Stimulated activated CD4-positive, alpha-beta T cell treated with anti-CD3 and anti-CD28 coated beads, Interleukin-4, amount 100 ng/mL, for 48 hours (primary cell): Measurements from ENCODE around the gene ZNF280B.
"Not testable (repeated sequence)": the region's sequence is repeated elsewhere in the genome, so short reads cannot be mapped to it uniquely, and the experiment has no call there.

Source experiments
- DNase-seq, 2 donors: peaks; one replicate each; pipeline ENCODE4 v3.0.0-alpha.2; 2020; ENCODE audit warnings: low read depth in 2 of 2

Gene ZNF280B

DNA sequence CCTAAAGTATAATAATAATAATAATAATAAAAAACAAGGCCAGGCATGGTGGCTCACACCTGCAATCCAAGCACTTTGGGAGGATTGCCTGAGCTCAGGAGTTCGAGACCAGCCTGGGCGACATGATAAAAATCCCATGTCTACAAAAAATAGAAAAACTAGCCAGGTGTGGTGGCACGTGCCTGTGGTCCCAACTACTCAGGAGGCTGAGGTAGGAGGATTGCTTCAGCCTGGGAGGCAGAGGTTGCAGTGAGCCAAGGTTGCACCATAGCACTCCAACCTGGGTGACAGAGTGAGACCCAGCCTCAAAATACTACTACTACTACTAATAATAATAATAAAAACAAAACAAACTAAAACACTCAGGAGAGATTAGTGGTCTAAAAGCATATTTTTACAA, 27.1 kb upstream of the ZNF280B start:
- no peak for DNase-seq

DNA sequence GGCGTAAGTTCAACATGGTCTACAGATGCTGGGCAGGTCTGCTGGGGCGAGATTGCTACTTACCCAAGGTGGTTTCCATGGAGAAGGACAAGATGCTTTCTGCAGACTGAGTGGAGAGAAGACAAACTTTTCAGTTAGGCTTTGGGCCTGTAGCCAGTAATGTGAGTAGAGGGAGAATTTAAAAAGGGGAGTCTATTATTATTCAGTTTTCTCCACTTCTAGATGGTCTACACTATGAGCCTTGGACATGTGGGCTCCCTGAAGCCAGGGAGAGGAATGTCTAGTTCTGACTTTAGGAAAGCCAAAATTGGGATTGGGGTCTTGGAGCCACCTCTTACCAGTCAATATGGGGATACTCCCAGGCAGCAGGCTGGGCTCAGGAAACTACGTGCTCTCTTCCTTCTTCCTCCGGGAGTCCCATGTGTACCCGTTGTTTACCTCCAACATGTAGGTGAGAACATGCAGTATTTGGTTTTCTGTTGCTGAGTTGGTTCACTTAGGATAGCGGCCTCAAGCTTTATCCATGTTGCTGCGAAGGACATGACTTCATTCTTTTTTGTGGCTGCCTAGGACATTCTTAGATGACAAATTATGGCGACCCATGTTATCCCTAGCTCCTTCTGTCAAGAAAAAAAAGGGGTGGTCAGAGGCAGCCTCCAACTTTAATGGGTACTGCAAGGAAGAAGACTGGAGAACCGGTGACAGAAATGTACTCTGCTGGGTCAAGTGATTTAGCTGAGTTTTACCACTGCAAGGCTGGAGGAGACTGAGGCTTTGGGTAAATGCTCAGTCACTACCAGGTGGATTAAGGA, 26.3 kb upstream of the ZNF280B start:
- no peak for DNase-seq

GRCh38 chr22:22533863-22534262, 25.3 kb upstream of the ZNF280B start:
- DNase-seq: no peak

DNA sequence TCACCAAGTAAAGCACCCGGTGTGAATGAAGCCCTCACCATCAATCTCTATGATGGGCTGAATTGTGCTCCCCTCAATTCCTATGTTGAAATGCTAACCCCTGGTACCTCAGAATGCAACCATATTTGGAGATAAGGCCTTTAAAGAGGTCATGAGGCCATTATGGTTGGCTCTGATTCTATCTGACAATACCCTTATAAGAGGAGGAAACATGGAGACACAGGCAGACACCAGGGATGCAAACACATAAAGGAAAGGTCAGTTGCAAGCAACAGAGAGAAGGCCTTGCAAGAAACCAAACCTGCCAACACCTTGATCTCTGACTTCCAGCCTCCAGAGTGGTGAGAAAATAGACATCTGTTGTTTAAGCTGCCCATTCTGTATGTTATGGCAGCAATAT, 24.9 kb upstream of the ZNF280B start:
- no peak for DNase-seq

- not testable (repeated sequence) for DNase-seq
Observed at GRCh38 chr22:22532547-22533071, 24.1 kb upstream of the ZNF280B start.

GRCh38 chr22:22531770-22532546, 23.4 kb upstream of the ZNF280B start:
- no peak for DNase-seq

GRCh38 chr22:22528780-22529179, 20.2 kb upstream of the ZNF280B start:
- no peak for DNase-seq

DNA sequence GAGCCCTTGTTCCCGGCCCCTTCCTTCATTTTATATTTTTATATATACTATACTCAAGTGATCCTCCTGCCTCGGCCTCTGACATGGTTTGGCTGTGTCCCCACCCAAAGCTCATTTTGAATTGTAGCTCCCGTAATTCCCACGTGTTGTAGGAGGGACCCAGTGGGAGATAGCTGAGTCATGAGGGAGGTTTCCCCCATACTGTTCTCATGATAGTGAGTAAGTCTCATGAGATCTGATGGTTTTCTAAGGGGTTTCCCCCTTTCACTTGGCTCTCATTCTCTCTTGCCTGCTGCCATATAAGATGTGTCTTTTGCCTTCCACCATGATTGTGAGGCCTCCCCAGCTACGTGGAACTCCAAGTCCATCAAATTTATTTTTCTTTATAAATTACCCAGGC, 18.8 kb upstream of the ZNF280B start:
- DNase-seq: no peak

DNA sequence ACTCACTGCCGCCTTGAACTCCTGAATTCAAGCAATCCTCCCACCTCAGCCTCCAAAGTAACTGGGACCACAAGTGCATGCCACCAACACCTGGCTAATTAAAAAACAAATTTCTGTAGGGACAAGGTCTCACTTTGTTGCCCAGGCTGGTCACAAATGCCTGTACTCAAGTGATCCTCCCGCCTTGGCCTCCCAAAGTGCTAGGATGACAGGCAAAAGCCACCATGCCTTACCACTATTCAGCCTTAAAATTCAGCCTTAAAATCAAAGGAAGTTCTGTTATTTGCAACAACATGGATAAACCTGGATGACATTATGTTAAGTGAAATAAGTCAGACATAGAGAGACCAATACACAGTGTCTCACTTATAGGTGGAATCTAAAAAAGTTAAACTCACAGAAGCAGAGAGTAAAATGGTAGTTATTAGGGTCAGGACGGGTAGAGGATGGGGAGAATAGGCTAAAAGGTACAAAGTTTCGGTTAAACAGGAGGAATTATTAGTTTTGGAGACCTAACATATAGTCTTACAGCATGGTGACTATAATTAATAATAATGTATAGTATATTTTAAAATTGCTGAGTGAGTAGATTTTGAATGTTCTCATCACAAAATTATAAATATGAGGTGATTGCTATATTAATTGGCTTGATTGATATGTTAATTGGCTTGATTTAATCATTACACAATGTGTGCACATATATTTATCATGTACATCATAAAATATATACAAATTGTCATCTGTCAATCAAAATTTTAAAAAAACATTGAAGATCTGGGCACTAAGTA, 17.8 kb upstream of the ZNF280B start:
- DNase-seq: no peak

DNA sequence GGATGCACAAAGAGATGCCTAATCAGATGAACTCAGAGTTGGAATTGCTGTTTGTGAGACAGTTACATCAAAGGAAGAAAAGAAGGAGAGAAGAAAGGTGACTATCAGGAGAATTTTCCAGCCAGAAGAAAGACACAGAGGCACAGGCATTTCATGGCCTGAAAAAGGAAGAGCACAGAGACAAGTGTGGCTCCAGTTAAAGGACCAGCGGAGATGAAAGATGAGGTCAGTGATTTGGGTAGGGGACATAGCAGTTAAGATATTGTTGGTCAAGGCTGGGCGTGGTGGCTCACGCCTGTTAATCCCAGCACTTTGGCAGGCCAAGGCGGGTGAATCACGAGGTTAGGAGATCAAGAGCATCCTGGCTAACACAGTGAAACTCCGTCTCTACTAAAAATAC, 15.0 kb upstream of the ZNF280B start:
- no peak for DNase-seq

GRCh38 chr22:22521631-22522030, 13.1 kb upstream of the ZNF280B start:
- DNase-seq: no peak

DNA sequence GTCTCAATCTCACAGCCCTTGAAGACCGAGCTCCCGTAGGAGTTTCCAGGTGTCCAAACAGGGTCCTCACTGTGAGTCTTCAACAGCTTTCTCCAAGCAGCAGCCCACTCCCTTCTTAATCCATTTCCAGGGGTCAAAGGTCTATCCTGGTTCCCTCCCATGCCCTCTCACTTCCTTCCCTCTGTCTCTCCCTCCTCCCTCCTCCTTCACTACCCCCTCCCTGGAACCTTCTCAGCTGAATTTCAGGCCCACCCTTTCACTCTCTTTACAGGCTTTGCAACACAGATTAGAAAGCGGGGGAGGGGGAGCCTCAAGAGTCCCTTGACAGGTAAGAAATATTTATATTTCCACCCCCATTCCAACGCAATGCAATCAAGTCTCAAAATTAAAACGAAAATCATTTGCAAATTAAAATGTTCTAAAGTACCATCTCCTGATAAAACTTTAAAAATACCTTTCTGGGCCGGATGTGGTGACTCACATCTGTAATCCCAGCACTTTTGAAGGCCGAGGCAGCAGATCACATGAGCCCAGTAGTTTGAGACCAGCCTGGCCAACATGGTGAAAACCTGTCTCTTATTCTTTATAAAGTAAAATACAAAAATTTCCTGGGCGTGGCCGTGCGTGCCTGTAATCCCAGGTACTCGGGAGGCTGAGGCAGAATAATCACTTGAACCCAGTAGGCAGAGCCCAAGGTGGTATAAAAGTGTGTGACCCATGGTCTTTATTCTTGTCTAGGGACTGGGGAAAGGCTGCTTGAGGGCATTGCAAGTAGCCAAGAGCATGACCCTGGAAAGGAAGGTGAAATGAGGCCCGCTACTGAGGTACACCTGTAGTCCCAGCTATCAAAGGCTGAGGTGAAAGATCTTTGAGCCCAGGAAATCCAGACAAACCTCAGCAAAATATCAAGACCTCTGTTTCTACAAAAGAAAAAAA, 12.4 kb upstream of the ZNF280B start:
- no peak for DNase-seq

DNA sequence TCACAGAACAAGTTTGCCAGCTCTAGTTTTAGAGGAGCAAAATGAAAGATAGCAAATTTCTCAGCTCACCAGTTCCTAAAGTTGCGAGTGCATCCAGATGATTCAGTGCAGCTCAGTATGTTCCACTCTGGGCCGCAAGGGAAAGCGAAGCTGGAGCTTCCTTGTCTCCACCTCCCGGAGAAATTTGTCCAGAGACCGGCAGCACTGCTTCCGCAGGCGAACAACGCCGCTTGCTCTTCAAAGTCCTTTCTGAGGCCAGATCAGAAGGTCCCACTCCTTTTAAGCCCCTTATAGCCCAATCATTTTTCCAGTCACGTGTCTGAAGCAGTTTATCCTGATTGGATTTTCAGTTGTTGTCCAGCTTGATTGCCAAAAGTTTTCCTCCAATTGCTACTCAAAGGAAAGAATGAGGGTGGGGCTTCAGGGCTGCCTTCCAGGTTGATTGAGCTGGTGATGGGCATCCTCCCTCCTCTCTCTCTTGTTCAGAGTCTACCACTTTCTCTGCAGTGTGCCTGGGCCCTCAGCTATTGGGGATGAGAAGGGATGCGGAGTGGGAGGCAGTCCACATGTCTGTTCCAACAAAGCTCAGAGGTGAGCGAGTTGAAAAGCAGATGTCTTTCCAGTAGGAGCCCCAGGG, 11.6 kb upstream of the ZNF280B start, which contains the start of gene ZNF280A:
Gene ZNF280A (minus strand): TSS at position 251 of the 637 bp plus-strand sequence. CDS start 4,640 bp downstream, outside the sequence.
- DNase-seq: no peak

- no peak for DNase-seq
Observed at GRCh38 chr22:22519591-22519990, 11.0 kb upstream of the ZNF280B start.

GRCh38 chr22:22516992-22517391, 8.4 kb upstream of the ZNF280B start:
- DNase-seq: no peak

GRCh38 chr22:22515890-22516289, 7.3 kb upstream of the ZNF280B start:
- no peak for DNase-seq

DNA sequence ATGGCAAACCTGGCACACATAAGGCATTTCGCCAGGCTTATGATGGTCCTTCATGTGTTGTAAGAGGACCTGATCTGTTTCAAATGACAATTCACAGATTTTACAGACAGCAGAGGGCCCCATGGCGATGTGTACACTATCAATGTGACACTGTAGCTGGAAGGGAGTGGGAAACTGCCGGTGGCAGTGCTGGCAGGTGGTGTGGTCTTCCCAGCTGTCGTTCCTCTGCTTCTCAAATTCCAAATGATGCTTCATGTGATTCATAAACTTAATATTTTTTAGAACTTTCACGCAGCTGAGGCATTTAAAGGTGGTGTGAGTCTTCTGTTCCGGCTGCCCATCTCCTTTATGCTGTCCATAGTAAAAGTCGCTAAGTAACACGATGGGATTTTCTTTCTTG, 5.9 kb upstream of the ZNF280B start:
- DNase-seq: not testable (repeated sequence)

DNA sequence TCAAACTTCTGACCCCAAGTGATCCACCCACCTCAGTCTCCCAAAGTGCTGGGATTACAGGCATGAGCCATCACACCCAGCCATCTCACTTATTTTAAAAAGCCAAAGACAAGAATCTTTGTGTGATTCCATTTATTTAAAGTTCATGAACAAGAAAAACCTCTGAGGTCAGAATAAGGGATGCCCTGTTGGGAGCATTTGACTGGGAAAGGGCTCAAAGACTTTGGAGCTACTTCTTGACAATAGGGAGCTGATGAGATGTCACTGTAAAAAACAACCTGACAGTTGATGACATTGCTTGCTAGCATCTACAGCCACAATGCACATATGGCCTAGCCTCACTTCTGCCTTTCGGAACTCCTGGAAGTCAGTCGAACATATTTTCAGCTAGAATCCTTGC, 5.1 kb upstream of the ZNF280B start:
- DNase-seq: no peak

- DNase-seq: no peak
Observed at GRCh38 chr22:22512951-22513350, 4.4 kb upstream of the ZNF280B start.

- DNase-seq: not testable (repeated sequence)
Observed at GRCh38 chr22:22510833-22511232, 2.3 kb upstream of the ZNF280B start.
